AG08395 (cell line): ENCODE data around the gene TMEM132C.
"Not testable (repeated sequence)": the region's sequence is repeated elsewhere in the genome, so short reads cannot be mapped to it uniquely, and the experiment has no call there.

Experiments used
- DNase-seq: peaks from one replicate; pipeline ENCODE4 v3.0.0; 2012; ENCODE audit warnings: mixed read lengths, low spot score

Gene TMEM132C

DNA sequence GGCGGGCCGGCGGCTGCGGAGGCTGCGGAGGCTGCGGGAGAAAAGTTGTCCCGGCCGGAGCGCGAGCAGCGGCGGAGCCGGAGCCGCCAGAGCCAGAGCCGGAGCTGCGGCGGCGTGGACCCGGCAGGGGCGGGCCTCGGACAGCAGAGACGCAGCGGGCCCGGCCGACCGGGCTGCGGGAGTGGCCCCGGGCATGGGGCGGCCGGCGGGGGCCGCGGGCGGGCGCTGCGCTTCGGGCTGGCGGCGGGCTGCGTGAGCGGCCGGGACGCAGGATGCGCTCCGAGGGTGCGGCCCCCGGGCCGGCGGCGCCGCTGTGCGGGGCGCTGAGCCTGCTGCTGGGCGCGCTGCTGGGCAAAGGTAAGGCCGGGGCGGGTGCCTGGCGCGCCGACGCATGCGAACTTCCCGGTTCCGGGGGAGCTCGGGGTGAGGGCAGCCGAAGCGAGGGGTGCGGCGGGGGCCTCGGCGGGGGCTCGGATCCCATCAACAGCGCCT is at the start of gene TMEM132C:
TSS of gene TMEM132C (plus strand) at position 40 of the 492 bp plus-strand sequence. CDS start at position 273, 233 bp downstream.
- DNase-seq: no peak

- no peak for DNase-seq
Observed at GRCh38 chr12:128224226-128224625, 42.7 kb upstream of the TMEM132C start.

DNA sequence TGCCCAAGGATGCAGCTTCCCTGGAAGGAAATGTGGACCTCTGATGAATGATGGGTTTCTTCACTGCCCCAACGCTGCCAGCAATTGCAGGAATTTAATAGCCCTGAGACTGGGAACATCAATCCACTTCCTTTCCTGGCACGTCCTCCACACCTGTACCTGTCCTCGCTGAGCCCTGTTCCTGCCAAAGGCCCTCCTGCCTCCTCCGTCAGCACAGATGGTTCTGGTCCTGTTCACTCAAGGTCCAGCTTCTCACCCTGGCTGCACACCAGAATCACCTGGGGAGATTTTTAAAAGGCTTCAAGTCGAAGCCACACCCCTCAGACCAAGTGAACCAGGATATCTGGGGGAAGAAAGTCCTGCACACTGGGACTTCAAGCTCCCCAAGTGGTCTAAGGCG is 38.4 kb upstream of the TMEM132C start:
- no peak for DNase-seq

DNA sequence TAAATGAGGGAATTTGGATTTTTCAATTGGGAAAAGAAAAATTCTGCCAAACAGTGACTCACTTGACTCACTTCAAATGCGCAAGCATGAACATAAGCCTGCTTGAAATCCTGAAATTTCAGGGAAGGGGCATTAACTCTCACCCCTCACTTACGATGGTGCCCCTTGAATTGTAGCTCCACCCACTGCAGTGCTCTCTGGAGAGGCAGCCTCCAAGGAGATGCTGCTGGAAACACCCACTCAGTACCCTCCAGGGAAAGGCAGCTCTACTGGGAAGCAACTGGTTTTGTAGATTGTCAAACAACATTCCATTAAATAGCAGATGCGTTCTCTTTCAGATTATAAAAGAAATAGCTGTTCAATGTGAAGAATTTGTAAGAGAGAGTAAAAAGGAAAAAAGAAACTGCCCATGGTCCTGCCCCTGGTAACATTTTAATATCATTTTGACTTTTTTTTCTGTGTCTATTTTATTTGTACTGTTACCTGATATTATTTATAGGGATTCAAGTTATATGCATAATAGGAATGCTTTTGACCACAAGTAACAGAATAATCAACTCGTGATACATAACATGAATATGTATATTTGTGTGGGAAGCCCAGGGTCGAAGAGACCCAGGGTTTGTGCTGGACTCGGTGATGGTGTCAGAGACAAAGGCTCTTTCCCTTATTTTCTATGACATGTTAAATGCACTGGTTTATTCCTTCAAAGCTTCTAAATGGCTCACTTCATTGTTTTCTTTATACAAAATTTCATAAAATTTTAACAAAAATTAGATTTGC is 31.1 kb upstream of the TMEM132C start:
- DNase-seq: no peak

DNA sequence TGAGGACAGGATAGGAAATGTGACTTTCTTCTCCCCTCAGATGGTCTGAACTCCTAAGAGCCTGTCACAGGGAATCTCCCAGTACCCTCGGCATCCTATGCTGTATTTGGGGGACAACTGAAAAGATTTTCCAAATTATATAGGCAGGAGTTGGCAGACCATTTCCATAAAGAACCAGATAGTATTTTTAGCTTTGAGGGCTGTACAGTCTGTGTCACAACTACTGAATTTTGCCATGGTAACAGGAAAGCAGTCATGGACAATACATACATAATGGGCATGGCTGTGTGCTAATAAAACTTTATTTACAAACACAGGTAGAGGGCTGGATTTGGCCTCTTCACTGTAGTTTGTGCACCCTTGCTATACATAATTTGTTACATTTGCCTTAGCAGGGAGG is 30.4 kb upstream of the TMEM132C start:
- no peak for DNase-seq

DNA sequence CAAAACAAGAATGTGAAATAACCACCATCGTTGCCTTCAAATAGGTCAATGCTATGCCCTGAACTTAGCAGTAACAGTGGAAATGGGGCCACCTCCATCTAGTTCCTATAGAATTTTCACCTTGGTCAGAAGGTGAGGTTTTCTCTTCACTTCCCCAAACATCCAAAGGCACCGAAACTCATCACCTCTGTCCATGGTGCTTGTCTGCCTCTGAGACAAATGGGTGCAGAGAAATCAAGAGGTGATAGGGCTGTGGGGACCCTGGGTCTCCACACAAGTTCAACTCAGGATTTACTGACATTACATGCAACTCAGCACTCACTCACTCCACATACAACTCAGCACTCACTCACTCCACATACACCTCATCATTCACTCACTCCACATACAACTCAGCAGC is 26.2 kb upstream of the TMEM132C start:
- DNase-seq: no peak

GRCh38 chr12:128245121-128245520 is 21.8 kb upstream of the TMEM132C start:
- DNase-seq: no peak

DNA sequence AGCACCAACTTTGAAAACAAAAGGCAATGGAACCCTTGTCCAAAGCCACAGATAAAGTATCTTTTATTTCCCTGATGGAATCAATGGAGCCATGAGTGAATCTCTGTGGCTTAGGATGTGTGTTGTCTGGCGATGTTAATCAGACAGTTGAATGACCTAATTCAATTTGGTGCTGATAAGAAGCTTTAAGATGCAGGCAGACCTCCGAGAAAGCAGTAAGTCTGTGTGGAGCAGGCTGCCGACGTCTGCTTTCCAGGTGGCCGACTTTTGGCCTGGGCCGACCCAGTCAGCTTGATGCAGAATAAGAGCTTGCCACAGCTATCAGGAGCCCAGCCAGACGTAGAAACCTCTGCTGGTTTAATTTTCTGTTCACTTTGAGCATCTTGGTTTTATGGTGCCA is 21.1 kb upstream of the TMEM132C start:
- DNase-seq: no peak

- no peak for DNase-seq
Observed at GRCh38 chr12:128250096-128250495, 16.9 kb upstream of the TMEM132C start.

- not testable (repeated sequence) for DNase-seq
Observed at GRCh38 chr12:128253829-128254228, 13.1 kb upstream of the TMEM132C start.

- no peak for DNase-seq
Observed at GRCh38 chr12:128258866-128259555, 8.0 kb upstream of the TMEM132C start.

DNA sequence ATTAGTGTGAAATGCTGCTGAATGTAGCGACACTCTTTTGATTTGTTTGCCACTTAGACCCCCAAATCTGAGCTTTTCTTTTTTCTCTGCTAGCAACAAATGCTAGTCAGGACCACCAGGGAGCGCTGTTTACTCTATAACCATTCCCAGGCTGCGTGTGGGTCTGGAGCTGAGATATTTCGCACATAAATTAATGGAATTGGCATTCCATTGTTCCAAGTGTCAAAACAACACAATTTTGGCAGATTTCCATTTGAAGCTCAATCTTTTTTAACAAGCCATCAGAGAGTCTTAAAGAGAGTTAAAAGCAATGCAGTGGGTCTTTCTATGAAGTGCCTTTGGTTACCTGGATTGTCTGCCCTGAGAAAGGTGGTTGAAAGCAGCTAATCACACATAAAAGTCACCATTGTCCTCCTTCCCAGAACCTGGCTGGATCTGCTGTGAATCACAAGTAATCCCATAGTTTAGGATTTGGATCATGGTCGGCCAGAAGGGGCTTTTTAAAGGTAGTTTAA is 7.4 kb upstream of the TMEM132C start:
- DNase-seq: no peak

- DNase-seq: no peak
Observed at GRCh38 chr12:128261757-128262156, 5.2 kb upstream of the TMEM132C start.

DNA sequence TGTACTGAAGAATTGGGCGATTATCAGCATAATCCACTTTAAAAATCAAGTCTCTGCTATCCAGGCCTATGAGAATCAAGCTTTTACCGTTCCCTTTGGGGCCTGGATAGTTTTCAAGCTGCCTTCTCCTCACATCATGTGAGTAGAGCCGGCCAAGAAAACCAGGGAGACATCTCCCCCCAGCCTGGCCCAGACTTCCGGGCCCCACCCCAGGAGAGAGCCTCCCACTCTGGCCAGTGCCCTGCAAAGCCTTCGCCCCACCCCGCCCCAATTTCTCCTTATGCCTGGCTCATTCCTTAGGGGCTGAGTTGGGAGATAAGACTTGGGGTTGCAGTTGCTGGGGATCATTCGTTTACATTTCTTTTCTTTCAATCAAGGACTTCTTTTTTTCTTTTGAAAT is 1.4 kb upstream of the TMEM132C start:
- no peak for DNase-seq

- no peak for DNase-seq
Observed at GRCh38 chr12:128266086-128266485, 884 bp upstream of the TMEM132C start.

DNA sequence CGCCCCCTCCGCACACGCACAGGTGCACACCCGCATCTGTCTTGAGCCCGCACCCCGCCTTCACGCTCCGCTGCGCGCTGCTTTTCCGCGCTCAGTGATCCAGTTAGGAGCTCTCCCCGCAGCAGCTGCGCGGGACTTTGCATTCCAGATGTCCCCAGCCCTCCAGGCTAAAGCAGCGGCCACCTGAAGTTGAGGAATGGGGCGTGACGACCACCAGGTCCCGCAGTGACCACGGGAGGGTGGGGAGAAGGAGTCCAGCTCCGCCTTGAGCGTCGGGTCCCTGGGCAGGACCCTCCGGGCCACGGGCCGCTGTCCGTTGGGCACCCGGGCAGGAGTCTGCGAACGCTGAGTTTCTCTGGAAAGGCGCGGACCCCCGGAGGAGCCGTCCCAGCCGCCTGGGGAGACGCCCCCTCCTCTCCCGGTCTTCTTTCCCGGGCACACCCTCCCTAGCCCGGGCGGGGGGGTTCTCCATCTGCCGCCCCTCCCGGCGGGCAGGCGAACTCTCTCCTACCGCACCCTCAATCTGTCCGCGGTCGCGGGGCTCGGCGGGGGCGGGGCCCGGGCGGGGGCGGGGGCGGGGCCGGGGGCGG is 334 bp upstream of the TMEM132C start:
- no peak for DNase-seq

GRCh38 chr12:128267651-128268378 is 845 bp downstream of the TMEM132C start:
- DNase-seq: no peak

DNA sequence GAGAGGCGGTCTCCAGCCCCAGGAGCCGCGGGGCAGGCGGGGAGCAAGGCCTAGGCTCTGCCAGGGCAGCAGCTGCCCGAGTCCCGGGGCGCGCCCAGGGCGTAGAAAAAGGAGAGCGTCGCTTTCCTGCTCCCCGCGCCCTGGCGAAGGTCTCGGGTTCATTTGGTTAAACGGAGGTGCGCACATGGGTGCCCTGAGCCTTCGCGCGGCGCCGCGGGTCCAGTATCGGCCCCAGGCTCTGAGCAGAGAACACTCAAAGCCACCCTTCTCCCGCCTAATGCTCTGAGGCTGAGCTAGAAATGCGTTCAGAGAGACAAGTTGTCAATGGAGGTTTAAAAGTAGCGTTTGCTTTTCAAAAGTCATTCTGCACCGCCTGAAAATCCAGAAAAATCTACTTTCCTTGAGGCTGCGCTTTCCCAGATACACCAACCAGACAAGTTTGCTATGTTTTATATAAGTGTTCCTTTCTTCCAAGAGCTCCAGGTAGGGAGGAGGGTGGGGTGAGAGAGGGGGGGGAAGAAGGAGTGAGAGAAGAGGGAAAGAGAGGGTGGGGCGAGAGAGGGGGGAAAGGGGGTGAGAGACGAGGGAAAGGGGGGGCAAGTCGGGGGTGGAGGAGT is 1.5 kb downstream of the TMEM132C start:
- no peak for DNase-seq

DNA sequence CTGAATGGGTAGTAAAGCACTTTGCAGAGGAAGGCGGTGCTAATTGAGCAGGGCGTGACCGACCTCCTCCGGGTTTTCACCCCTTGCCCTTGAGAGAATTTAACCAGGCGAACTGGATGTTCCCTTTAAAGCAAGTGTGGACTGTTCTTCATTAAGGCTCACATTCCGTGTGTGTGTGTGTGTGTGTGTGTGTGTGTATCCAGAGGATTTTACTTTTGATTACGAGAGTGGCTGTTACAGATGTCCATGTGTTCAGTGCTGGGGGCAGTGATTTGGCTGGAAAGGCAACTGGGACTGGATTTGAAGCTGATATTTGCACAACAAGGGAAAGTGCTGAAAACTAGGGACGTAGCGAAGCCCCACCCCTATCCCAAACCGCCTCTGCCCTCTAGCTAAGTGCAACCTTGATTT is 2.2 kb downstream of the TMEM132C start:
- DNase-seq: no peak

DNA sequence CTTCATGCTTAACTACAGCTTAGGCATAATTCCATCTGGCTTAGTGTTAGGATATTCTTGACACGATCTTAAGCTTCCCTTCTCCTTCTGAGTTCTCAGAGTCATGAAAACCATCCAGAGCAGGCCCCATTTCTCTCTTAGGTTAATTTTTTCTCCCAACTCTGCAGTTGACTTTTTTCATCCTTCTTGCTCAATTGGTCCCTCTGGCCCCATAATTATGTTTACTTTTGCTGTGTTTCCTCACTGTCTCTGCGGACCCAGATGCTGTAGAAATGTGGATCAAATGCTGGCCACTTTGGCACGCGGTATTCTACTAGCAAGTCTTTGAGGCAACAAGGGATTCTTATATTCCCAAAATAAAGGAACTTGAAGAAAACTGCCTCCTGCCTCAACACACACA is 9.5 kb downstream of the TMEM132C start:
- DNase-seq: no peak

DNA sequence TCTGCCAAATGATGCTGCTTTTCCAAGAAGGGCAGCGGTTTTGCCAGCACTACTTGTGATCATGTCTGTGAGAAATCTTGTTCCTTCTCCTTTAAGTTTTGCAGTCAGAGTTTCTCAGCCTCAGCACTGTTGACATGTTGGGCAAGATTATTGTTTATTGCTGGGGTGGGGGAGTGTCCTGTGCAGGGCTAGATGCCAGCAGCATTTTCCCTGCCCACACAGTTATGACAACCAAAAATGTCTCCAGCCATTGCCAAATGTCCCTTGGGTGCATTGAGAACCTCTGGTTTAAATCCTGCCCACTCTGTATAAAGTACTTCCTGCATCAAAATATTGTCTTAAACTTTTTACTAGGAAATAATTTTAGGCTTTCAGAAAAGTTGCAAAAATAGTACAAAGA is 20.0 kb downstream of the TMEM132C start:
- DNase-seq: no peak

DNA sequence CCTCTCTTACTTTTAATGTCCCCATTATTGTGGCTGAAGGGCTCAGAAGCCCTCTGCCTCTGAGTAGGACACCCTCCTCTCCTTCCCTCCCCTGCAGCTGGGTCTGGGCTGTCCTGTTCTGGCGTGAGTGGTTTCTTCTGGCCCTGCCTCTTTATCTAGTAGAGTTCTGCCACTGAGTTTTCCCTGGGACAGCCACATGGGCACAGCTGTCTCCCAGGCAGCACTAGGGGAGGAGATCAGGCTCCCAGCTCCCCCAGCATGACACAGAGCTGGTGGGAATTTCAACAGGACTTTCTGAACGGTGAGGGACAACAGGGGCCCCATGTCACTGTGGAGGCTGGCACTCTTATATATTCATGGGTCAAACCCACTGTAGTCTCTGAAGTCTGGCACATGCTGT is 21.4 kb downstream of the TMEM132C start:
- no peak for DNase-seq
